Astrocyte (in vitro differentiated cells and primary cell): Measurements from ENCODE around the gene GOLGA6L1.
"Not testable (repeated sequence)": the region's sequence is repeated elsewhere in the genome, so short reads cannot be mapped to it uniquely, and the experiment has no call there.

Source experiments
- CTCF ChIP-seq: IDR thresholded peaks from 2 replicates; pipeline ENCODE4 v1.5.1; 2011; ENCODE audit warnings: low read depth, mild to moderate bottlenecking, inconsistent platforms, low read length, moderate library complexity; ENCODE audit not compliant: insufficient read depth
- EZH2 ChIP-seq: IDR thresholded peaks from 2 replicates; pipeline ENCODE4 v1.6.1; 2012; ENCODE audit warnings: mild to moderate bottlenecking, low read length, inconsistent platforms; ENCODE audit not compliant: insufficient read depth

GRCh38 chr15:23181201-23181600, 44.6 kb upstream of the GOLGA6L1 start:
- TF ChIP-seq CTCF, EZH2: not testable (repeated sequence)
